ENCODE data around the gene FRMD5.
"Not testable (repeated sequence)": the region's sequence is repeated elsewhere in the genome, so short reads cannot be mapped to it uniquely, and the experiment has no call there.

Gene FRMD5

GRCh38 chr15:43872416-43873020, 322.6 kb downstream of the FRMD5 start:
- H3K4me3 ChIP-seq (ENCODE audit: low read length), result no peak overlapping the region
- no peak overlapping the region for H3K9ac ChIP-seq (ENCODE audit: low read length)
- no peaks in the 10 kb centered on the region for H3K36me3 ChIP-seq (ENCODE audit: control insufficient read depth, insufficient read depth, low read length, severe bottlenecking)
- no peaks in the 10 kb centered on the region for H3K9me3 ChIP-seq (ENCODE audit: control insufficient read depth, low read length)
- DNase-seq (ENCODE audit: low read depth), result peak; percentile 91
- H3K4me1 ChIP-seq (ENCODE audit: control insufficient read depth, insufficient read depth, low read length), result peaks cover 15% of the 10 kb centered on the region
- H3K27me3 ChIP-seq (replicated peaks; ENCODE audit: control insufficient read depth, insufficient read depth, low read length), result no peaks in the 10 kb centered on the region

GRCh38 chr15:43871835-43872234, 323.2 kb downstream of the FRMD5 start:
- Histone ChIP-seq H3K9me3 (ENCODE audit: control insufficient read depth, low read length) (no peaks in the 10 kb centered on the region), H3K4me3 (ENCODE audit: low read length) (no peak overlapping the region), H3K27me3 (replicated peaks; ENCODE audit: control insufficient read depth, insufficient read depth, low read length) (no peaks in the 10 kb centered on the region), H3K36me3 (ENCODE audit: control insufficient read depth, insufficient read depth, low read length, severe bottlenecking) (no peaks in the 10 kb centered on the region), H3K4me1 (ENCODE audit: control insufficient read depth, insufficient read depth, low read length) (peaks cover 16% of the 10 kb centered on the region), H3K9ac (ENCODE audit: low read length) (no peak overlapping the region)
- no peak for DNase-seq (ENCODE audit: low read depth)

GRCh38 chr15:43868406-43868805, 326.7 kb downstream of the FRMD5 start:
- Histone ChIP-seq H3K36me3 (ENCODE audit: control insufficient read depth, insufficient read depth, low read length, severe bottlenecking) (no peaks in the 10 kb centered on the region), H3K9ac (ENCODE audit: low read length) (no peak overlapping the region), H3K9me3 (ENCODE audit: control insufficient read depth, low read length) (no peaks in the 10 kb centered on the region), H3K4me1 (ENCODE audit: control insufficient read depth, insufficient read depth, low read length) (peaks cover 16% of the 10 kb centered on the region), H3K27me3 (replicated peaks; ENCODE audit: control insufficient read depth, insufficient read depth, low read length) (no peaks in the 10 kb centered on the region), H3K4me3 (ENCODE audit: low read length) (no peak overlapping the region)
- DNase-seq (ENCODE audit: low read depth), result no peak

GRCh38 chr15:43867096-43867495, 328.0 kb downstream of the FRMD5 start:
- Histone ChIP-seq H3K4me1 (ENCODE audit: control insufficient read depth, insufficient read depth, low read length) (peaks cover 16% of the 10 kb centered on the region), H3K9me3 (ENCODE audit: control insufficient read depth, low read length) (no peaks in the 10 kb centered on the region), H3K27me3 (replicated peaks; ENCODE audit: control insufficient read depth, insufficient read depth, low read length) (no peaks in the 10 kb centered on the region), H3K9ac (ENCODE audit: low read length) (no peak overlapping the region), H3K4me3 (ENCODE audit: low read length) (no peak overlapping the region), H3K36me3 (ENCODE audit: control insufficient read depth, insufficient read depth, low read length, severe bottlenecking) (no peaks in the 10 kb centered on the region)
- DNase-seq (ENCODE audit: low read depth), result no peak

- not testable (repeated sequence) for H3K27me3 ChIP-seq (replicated peaks; ENCODE audit: control insufficient read depth, insufficient read depth, low read length); H3K36me3 ChIP-seq (ENCODE audit: control insufficient read depth, insufficient read depth, low read length, severe bottlenecking); H3K9ac ChIP-seq (ENCODE audit: low read length); H3K4me3 ChIP-seq (ENCODE audit: low read length); H3K9me3 ChIP-seq (ENCODE audit: control insufficient read depth, low read length); DNase-seq (ENCODE audit: low read depth)
- peaks cover 16% of the 10 kb centered on the region for H3K4me1 ChIP-seq (ENCODE audit: control insufficient read depth, insufficient read depth, low read length)
Measured at GRCh38 chr15:43866636-43867035, 328.4 kb downstream of the FRMD5 start.

DNA sequence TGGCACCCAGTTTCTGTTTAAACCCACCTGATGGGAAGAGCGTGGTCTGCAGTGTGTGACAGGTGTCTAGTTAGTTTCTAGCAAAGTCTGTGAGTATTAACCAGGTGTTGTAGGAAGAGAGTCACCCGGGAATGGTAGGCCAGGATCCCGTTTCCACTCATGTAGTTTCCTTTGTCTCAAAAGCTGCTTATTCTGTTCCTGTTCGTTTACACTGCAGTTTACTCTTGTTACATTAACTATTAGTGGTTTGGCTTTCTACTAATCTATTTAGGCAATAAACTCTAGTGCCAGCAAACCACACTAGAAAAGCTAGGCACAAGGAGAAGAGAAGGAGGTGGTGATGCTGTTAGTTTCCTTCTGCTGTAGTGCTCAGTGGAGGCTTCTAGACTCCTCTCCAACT, 335.5 kb downstream of the FRMD5 start:
- Histone ChIP-seq H3K4me1 (ENCODE audit: control insufficient read depth, insufficient read depth, low read length) (peaks cover 7% of the 10 kb centered on the region), H3K9me3 (ENCODE audit: control insufficient read depth, low read length) (no peaks in the 10 kb centered on the region), H3K9ac (ENCODE audit: low read length) (no peak overlapping the region), H3K4me3 (ENCODE audit: low read length) (no peak overlapping the region), H3K36me3 (ENCODE audit: control insufficient read depth, insufficient read depth, low read length, severe bottlenecking) (no peaks in the 10 kb centered on the region), H3K27me3 (replicated peaks; ENCODE audit: control insufficient read depth, insufficient read depth, low read length) (no peaks in the 10 kb centered on the region)
- no peak for DNase-seq (ENCODE audit: low read depth)

- peak overlapping the region; percentile 31 for H3K4me3 ChIP-seq (ENCODE audit: low read length)
- H3K9ac ChIP-seq (ENCODE audit: low read length), result no peak overlapping the region
- peaks cover 7% of the 10 kb centered on the region for H3K4me1 ChIP-seq (ENCODE audit: control insufficient read depth, insufficient read depth, low read length)
- no peaks in the 10 kb centered on the region for H3K36me3 ChIP-seq (ENCODE audit: control insufficient read depth, insufficient read depth, low read length, severe bottlenecking)
- H3K9me3 ChIP-seq (ENCODE audit: control insufficient read depth, low read length), result no peaks in the 10 kb centered on the region
- DNase-seq (ENCODE audit: low read depth), result peak; percentile 49
- no peaks in the 10 kb centered on the region for H3K27me3 ChIP-seq (replicated peaks; ENCODE audit: control insufficient read depth, insufficient read depth, low read length)
Measured at GRCh38 chr15:43854801-43855200, 340.3 kb downstream of the FRMD5 start.

DNA sequence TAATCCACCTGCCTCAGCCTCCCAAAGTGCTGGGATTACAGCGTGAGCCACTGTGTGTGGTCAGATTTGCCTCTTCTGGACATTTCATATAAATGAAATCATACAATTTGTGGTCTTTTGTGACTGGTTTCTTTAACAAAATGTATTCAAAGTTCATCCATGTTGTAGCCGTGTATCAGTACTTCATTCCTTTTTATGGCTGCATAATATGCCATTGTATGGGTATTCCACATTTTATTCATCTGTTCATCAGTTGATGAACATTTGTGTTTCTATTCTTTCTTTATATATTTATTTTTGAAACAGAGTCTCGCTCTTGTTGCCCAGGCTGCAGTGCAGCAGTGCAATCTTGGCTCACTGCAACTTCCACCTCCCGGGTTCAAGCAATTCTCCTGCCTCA, 342.5 kb downstream of the FRMD5 start:
- no peak overlapping the region for H3K4me3 ChIP-seq (ENCODE audit: low read length)
- H3K4me1 ChIP-seq (ENCODE audit: control insufficient read depth, insufficient read depth, low read length), result peaks cover 7% of the 10 kb centered on the region
- no peaks in the 10 kb centered on the region for H3K27me3 ChIP-seq (replicated peaks; ENCODE audit: control insufficient read depth, insufficient read depth, low read length)
- H3K9me3 ChIP-seq (ENCODE audit: control insufficient read depth, low read length), result no peaks in the 10 kb centered on the region
- H3K36me3 ChIP-seq (ENCODE audit: control insufficient read depth, insufficient read depth, low read length, severe bottlenecking), result no peaks in the 10 kb centered on the region
- DNase-seq (ENCODE audit: low read depth), result no peak
- no peak overlapping the region for H3K9ac ChIP-seq (ENCODE audit: low read length)

DNA sequence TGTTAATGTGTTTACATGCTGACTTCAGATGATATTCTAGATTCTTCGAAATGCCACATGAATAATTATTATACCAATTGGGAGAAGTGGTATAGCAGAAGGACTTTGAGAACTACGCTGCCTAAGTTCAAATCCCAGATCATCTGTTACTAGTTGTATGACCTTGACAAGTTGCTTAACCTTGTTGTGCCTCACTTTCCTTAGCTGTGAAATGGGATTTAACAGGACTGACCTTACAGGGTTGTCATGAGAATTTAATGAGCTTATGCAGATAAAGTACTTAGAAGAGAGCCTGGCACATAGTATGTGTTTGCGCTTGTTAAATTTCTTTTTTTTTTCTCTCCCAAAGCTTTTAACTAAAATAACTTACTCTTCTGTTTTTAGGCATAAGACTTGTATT, 343.8 kb downstream of the FRMD5 start:
- no peaks in the 10 kb centered on the region for H3K36me3 ChIP-seq (ENCODE audit: control insufficient read depth, insufficient read depth, low read length, severe bottlenecking)
- no peak for DNase-seq (ENCODE audit: low read depth)
- H3K4me1 ChIP-seq (ENCODE audit: control insufficient read depth, insufficient read depth, low read length), result peaks cover 7% of the 10 kb centered on the region
- no peaks in the 10 kb centered on the region for H3K27me3 ChIP-seq (replicated peaks; ENCODE audit: control insufficient read depth, insufficient read depth, low read length)
- H3K9ac ChIP-seq (ENCODE audit: low read length), result no peak overlapping the region
- H3K9me3 ChIP-seq (ENCODE audit: control insufficient read depth, low read length), result no peaks in the 10 kb centered on the region
- no peak overlapping the region for H3K4me3 ChIP-seq (ENCODE audit: low read length)

DNA sequence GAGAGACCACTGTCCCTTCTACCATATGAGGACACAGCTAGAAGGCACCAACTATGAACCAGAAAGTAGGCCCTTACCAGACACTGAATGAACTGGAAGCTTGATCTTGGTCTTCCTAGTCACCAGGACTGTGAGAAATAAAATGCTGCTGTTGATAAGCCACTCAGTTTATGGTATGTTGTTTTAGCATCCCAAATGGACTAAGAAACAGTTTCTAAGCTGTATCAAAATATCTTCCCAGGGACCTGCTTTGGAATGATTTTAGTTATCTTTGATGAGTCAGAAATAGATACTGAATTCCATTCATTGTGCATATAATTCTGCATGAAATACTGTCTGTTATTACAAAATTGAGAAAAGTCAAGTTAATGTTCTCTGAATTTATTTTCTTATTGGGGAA, 349.6 kb downstream of the FRMD5 start:
- H3K4me3 ChIP-seq (ENCODE audit: low read length), result no peak overlapping the region
- no peaks in the 10 kb centered on the region for H3K36me3 ChIP-seq (ENCODE audit: control insufficient read depth, insufficient read depth, low read length, severe bottlenecking)
- no peaks in the 10 kb centered on the region for H3K9me3 ChIP-seq (ENCODE audit: control insufficient read depth, low read length)
- H3K27me3 ChIP-seq (replicated peaks; ENCODE audit: control insufficient read depth, insufficient read depth, low read length), result no peaks in the 10 kb centered on the region
- H3K4me1 ChIP-seq (ENCODE audit: control insufficient read depth, insufficient read depth, low read length), result peaks cover 7% of the 10 kb centered on the region
- DNase-seq (ENCODE audit: low read depth), result no peak
- H3K9ac ChIP-seq (ENCODE audit: low read length), result no peak overlapping the region

DNA sequence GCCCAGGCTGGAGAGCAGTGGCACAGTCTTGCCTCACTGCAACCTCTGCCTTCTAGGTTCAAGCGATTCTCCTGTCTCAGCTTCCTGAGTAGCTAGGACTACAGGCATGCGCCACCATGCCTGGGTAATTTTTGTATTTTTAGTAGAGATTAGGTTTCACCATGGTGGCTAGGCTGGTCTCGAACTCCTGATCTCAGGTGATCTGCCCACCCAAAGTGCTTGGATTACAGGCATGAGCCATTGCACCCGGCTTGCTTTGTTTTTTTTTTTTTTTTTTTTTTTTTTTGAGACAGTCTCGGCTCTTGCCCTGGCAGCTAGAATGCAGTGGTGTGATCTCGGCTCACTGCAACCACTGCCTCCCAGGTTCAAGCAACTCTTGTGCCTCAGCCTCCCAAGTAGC, 362.6 kb downstream of the FRMD5 start:
- H3K36me3 ChIP-seq (ENCODE audit: control insufficient read depth, insufficient read depth, low read length, severe bottlenecking); H3K9me3 ChIP-seq (ENCODE audit: control insufficient read depth, low read length); DNase-seq (ENCODE audit: low read depth); H3K27me3 ChIP-seq (replicated peaks; ENCODE audit: control insufficient read depth, insufficient read depth, low read length); H3K9ac ChIP-seq (ENCODE audit: low read length); H3K4me3 ChIP-seq (ENCODE audit: low read length); H3K4me1 ChIP-seq (ENCODE audit: control insufficient read depth, insufficient read depth, low read length): not testable (repeated sequence)

GRCh38 chr15:43831519-43832052, 363.5 kb downstream of the FRMD5 start:
- DNase-seq (ENCODE audit: low read depth); H3K27me3 ChIP-seq (replicated peaks; ENCODE audit: control insufficient read depth, insufficient read depth, low read length); H3K36me3 ChIP-seq (ENCODE audit: control insufficient read depth, insufficient read depth, low read length, severe bottlenecking); H3K9ac ChIP-seq (ENCODE audit: low read length); H3K9me3 ChIP-seq (ENCODE audit: control insufficient read depth, low read length); H3K4me1 ChIP-seq (ENCODE audit: control insufficient read depth, insufficient read depth, low read length); H3K4me3 ChIP-seq (ENCODE audit: low read length): not testable (repeated sequence)

Data from adipocyte (in vitro differentiated cells).